ENCODE results near the gene YAE1.

GRCh38 chr7:39541511-39541910 is 24.7 kb upstream of the YAE1 start:
- no peak for TF ChIP-seq CTCF (IDR thresholded peaks at IDR 0.05)
- no peak for TF ChIP-seq POLR2A (IDR thresholded peaks at IDR 0.05)
